ENCODE data around the gene ZFP28.

DNA sequence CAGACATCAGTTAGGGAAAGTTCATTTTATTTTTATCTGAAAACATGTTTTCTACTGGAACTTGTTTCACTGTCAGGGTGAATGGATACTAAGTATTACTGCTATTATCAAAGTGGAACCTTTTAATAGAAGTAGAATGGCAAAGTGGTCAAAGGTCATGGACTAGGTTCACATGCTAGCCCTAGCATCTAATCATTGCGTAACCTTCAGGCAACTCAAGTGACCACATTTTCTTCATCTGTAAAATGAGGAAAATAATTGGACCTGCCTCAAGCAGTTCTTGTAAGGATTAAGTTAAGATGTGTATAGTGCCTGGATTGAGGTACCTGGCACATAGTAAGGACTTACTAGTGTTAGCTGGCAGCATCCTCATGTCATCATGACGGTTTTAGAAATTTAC is 5.0 kb downstream of the ZFP28 start:
- TF ChIP-seq, protein P1, sequence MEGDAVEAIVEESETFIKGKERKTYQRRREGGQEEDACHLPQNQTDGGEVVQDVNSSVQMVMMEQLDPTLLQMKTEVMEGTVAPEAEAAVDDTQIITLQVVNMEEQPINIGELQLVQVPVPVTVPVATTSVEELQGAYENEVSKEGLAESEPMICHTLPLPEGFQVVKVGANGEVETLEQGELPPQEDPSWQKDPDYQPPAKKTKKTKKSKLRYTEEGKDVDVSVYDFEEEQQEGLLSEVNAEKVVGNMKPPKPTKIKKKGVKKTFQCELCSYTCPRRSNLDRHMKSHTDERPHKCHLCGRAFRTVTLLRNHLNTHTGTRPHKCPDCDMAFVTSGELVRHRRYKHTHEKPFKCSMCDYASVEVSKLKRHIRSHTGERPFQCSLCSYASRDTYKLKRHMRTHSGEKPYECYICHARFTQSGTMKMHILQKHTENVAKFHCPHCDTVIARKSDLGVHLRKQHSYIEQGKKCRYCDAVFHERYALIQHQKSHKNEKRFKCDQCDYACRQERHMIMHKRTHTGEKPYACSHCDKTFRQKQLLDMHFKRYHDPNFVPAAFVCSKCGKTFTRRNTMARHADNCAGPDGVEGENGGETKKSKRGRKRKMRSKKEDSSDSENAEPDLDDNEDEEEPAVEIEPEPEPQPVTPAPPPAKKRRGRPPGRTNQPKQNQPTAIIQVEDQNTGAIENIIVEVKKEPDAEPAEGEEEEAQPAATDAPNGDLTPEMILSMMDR (IDR thresholded peaks at IDR 0.05 in 4 of 5, conservative IDR thresholded peaks at IDR 0.05 in 1 of 5) = no peak
- TF ChIP-seq POLR2A (IDR thresholded peaks at IDR 0.05) = no peak
